Measurements from ENCODE around the gene B4GALT3.
"Not testable (repeated sequence)": the region's sequence is repeated elsewhere in the genome, so short reads cannot be mapped to it uniquely, and the experiment has no call there.

The B4GALT3 gene

DNA sequence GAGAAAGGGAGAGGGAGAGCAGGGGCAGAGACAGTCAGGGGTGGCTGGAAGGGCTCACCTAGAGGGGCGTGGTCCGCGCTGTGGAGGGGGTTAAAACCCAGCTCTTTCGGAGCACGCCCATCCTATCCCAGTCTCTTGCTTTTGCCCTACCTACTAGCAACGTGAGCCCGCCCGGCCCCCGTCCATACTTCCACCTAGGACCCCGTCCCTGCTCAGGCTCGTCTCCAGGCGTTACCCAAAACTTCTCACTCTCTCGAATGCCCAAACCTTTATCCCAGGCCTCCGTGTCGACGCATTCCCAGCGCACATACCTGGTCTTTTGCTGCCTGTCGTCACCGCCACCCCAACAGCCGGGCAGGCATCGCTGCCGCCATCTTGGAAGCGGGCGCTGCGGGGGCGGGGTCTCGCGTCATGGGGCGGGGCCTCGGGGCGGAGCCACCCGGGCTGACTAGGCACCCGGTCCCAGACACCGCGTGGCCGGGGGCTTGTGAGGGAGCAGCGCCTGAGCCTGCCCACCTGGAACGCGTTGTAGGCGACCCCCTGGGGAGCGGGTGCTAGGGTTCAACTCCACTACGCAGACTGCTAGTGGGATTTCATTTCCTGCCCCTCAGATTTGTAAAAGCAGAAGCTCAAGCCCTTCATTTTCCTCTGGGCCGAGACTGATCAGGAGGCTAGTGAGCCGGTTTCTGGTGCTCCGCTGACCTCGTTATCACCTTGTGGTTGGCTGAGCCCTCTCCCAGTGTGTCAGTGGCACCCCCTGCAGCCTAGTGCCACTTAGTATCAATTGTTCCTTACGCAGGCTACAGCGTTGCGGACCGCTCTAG lies at the start of gene B4GALT3:
B4GALT3 (minus strand) TSS at position 396 of the 824 bp plus-strand sequence. CDS start 1,447 bp downstream, outside the sequence.
- DNase-seq, result peak; percentile 100
- Mint-ChIP-seq H3K9me3 (no peaks in the 10 kb centered on the region), H3K4me3 (peak within 1 kb of the TSS; percentile 94), H3K27ac (peak within 1 kb of the TSS; percentile 99), H3K4me1 (ENCODE audit: low read depth) (peaks cover 71% of the 10 kb centered on the region), H3K27me3 (no peaks in the 10 kb centered on the region), H3K36me3 (ENCODE audit: low read depth) (peaks cover 53% of the 10 kb centered on the region)

DNA sequence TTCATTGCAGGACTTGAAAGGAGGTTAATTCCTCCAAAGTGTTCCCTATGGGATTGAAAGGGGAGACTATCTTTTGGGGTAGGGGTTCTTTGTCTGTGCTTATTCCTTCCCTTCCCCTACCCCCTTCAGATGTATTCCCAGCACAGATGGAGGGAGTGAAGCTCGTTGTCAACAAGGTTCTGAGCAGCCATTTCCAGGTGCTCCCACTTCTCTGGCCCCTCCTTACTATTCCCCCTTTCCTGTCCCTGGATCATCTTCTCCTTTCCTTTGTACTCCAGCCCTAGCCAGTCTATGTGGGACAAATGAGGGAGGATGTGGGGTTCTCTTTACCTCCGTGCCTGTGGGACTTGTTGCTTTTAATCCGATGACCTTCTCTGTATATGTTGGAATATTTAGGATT lies 49.5 kb upstream of the B4GALT3 start:
- Mint-ChIP-seq H3K4me1 (ENCODE audit: low read depth) (peaks cover 34% of the 10 kb centered on the region), H3K9me3 (no peaks in the 10 kb centered on the region), H3K4me3 (peak overlapping the region; percentile 98), H3K27ac (peak overlapping the region; percentile 99), H3K27me3 (no peaks in the 10 kb centered on the region), H3K36me3 (ENCODE audit: low read depth) (peaks cover 47% of the 10 kb centered on the region)
- no peak for DNase-seq

DNA sequence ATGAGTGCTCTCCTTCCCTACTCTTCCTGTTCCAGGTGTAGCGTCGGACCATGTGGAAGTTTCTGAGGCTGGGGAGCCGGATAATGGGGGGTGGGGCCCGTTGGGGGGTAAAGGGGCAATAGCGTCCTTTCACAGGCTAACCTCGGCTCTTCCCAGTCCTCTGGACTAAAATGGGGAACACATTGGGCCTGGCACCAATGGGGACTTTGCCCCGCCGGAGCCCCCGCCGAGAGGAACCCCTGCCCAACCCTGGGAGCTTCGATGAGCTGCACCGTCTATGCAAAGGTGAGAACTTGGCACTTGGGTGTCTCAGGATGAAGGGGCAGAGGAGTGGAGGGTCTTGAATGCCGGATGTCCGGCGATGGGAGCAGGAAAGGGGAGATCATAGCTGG lies 49.0 kb upstream of the B4GALT3 start:
- peak; percentile 49 for DNase-seq
- H3K4me1 Mint-ChIP-seq (ENCODE audit: low read depth), result peaks cover 35% of the 10 kb centered on the region
- peak overlapping the region; percentile 98 for H3K4me3 Mint-ChIP-seq
- H3K9me3 Mint-ChIP-seq, result no peaks in the 10 kb centered on the region
- H3K27ac Mint-ChIP-seq, result peak overlapping the region; percentile 99
- peaks cover 47% of the 10 kb centered on the region for H3K36me3 Mint-ChIP-seq (ENCODE audit: low read depth)
- H3K27me3 Mint-ChIP-seq, result no peaks in the 10 kb centered on the region

DNA sequence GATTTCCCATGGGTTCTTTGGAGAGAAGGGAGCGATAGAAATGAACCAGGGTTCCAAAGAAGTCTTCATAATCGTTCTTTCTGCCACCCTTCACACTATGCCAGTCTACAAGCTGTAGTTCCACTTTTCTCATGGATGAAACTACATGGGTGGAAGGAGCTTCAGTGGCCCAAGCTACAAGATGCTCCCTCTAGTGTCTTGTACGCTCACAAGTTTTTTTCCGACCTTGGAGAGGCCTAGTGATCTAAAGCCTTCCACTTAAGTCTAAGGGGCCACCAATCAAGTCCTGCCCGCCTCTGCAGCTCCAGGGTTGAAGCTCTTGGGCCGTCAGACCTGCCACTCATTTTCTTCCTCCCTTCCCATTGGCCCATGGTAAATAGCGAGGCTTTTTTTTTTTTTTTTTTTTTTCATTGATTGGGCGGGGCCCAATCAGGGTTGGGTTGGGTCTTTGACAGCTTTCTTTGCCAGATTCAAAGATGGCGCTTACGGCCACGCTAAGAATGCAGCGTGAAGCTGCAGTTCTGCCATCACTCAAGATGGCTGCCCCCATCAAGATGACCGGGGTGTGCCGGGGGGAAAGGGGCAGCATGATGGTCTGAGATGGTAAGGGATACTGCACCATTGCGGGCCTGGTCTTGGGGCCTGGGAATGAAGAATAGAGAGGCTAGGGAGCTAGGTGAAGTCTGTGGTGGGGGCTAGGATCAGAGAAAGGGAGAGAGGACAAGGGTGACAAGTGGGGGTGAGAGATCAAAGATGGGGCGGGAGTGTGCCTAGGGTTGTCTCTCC lies 48.4 kb upstream of the B4GALT3 start, which contains the start of gene TOMM40L:
TOMM40L (plus strand) TSS at position 527 of the 786 bp plus-strand sequence. CDS start 430 bp downstream, outside the sequence.
- Mint-ChIP-seq H3K4me3 (peak within 1 kb of the TSS; percentile 98), H3K4me1 (ENCODE audit: low read depth) (peaks cover 37% of the 10 kb centered on the region), H3K27me3 (no peaks in the 10 kb centered on the region), H3K36me3 (ENCODE audit: low read depth) (peaks cover 44% of the 10 kb centered on the region), H3K9me3 (no peaks in the 10 kb centered on the region), H3K27ac (peak within 1 kb of the TSS; percentile 99)
- peak; percentile 88 for DNase-seq

GRCh38 chr1:161225178-161225533 lies 47.8 kb upstream of the B4GALT3 start:
- peaks cover 39% of the 10 kb centered on the region for H3K4me1 Mint-ChIP-seq (ENCODE audit: low read depth)

DNA sequence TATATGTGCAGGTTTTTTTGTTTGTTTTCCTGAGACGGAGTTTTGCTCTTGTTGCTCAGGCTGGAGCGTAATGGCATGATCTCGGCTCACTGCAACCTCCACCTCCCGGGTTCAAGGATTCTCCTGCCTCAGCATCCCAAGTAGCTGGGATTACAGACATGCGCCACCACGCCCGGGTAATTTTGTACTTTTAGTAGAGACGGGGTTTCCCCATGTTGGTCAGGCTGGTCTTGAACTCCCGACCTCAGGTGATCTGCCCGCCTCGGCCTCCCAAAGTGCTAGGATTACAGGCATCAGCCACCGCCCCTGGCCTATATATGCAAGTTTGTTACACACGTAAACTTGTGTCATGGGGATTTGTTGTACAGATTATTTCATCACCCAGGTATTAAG lies 47.4 kb upstream of the B4GALT3 start:
- not testable (repeated sequence) for H3K4me3 Mint-ChIP-seq, H3K9me3 Mint-ChIP-seq, H3K27me3 Mint-ChIP-seq
- Mint-ChIP-seq H3K4me1 (ENCODE audit: low read depth) (peaks cover 44% of the 10 kb centered on the region), H3K27ac (peak overlapping the region; percentile 99), H3K36me3 (ENCODE audit: low read depth) (peaks cover 35% of the 10 kb centered on the region)
- DNase-seq, result peak; percentile 20

More at GRCh38 chr1:161225178-161225533, 47.8 kb upstream of the B4GALT3 start:
- Mint-ChIP-seq H3K27ac (peak overlapping the region; percentile 99), H3K9me3 (no peaks in the 10 kb centered on the region), H3K36me3 (ENCODE audit: low read depth) (peaks cover 38% of the 10 kb centered on the region), H3K4me3 (peak overlapping the region; percentile 44), H3K27me3 (no peaks in the 10 kb centered on the region)
- peak; percentile 36 for DNase-seq

GRCh38 chr1:161223805-161224694 lies 46.7 kb upstream of the B4GALT3 start:
- H3K36me3 Mint-ChIP-seq (ENCODE audit: low read depth), result peaks cover 28% of the 10 kb centered on the region
- H3K4me3 Mint-ChIP-seq, result no peak overlapping the region
- H3K4me1 Mint-ChIP-seq (ENCODE audit: low read depth), result peaks cover 50% of the 10 kb centered on the region
- no peaks in the 10 kb centered on the region for H3K9me3 Mint-ChIP-seq
- DNase-seq, result no peak
- H3K27me3 Mint-ChIP-seq, result no peaks in the 10 kb centered on the region
- H3K27ac Mint-ChIP-seq, result peak overlapping the region; percentile 53

GRCh38 chr1:161222175-161223019 lies 45.1 kb upstream of the B4GALT3 start:
- Mint-ChIP-seq H3K9me3 (no peaks in the 10 kb centered on the region), H3K4me3 (no peak overlapping the region), H3K27ac (no peak overlapping the region), H3K4me1 (ENCODE audit: low read depth) (peaks cover 57% of the 10 kb centered on the region), H3K36me3 (ENCODE audit: low read depth) (peaks cover 12% of the 10 kb centered on the region), H3K27me3 (no peaks in the 10 kb centered on the region)
- no peak for DNase-seq

DNA sequence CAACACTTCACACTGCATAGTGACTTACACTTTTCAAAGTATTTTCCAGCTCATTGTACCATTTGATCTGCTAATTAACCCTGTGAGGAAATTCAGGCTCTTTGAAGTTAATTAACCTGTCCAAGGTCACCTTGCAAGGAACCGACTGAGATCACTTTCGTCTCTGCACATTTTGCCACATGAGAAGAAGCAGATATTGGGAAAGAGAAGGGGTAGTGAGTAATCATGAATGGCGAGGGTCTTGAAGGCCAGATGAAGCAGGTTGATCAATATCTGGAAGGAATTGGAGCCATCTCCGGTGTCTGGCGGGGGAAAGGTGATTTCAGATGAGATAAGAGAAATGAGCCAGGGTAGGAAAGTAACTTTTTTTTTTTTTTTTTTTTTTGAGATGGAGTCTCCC lies 42.7 kb upstream of the B4GALT3 start:
- H3K27ac Mint-ChIP-seq, result no peak overlapping the region
- H3K36me3 Mint-ChIP-seq (ENCODE audit: low read depth), result peaks cover 3% of the 10 kb centered on the region
- peaks cover 52% of the 10 kb centered on the region for H3K4me1 Mint-ChIP-seq (ENCODE audit: low read depth)
- no peaks in the 10 kb centered on the region for H3K27me3 Mint-ChIP-seq
- H3K4me3 Mint-ChIP-seq, result no peak overlapping the region
- no peak for DNase-seq
- H3K9me3 Mint-ChIP-seq, result no peaks in the 10 kb centered on the region

DNA sequence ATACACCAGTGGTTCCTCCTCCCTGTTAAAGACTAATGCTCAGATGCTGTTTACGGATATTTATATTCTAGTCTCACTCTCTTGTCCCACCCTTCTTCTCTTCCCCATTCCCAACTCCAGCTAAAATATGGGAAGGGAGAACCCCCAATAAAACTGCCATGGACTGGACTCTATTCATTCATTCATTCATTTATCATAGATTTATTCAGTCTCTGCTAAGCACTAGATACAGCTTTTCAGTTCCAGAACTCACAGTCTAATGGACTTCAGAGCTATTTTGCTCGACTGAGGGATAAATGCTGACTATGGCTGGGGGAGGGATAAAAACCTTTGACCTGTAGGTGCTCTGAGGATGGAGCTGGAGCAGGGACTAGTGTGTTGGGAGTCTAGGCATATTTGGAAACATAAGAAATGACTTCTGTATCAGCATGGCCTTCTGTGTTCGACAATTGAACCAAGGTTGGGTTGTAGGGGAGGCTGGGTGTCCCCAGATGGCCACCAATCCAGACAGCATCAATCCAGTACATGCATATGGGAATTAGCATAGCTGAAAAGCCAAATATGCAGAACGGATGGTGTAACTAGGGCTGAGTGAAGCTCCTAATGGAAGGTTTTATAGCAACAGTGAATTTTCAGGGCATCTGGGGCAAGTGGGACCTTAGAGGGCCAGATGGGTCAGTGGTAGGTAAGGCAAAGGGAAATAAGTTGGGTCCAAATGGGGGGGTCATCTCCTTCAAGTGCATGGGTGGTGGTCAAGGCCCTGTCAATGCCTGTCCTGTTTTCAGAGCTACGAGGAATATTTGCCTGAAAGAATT lies 42.0 kb upstream of the B4GALT3 start:
- peaks cover 11% of the 10 kb centered on the region for H3K36me3 Mint-ChIP-seq (ENCODE audit: low read depth)
- DNase-seq, result no peak
- peaks cover 55% of the 10 kb centered on the region for H3K4me1 Mint-ChIP-seq (ENCODE audit: low read depth)
- no peak overlapping the region for H3K27ac Mint-ChIP-seq
- H3K9me3 Mint-ChIP-seq, result no peaks in the 10 kb centered on the region
- H3K27me3 Mint-ChIP-seq, result no peaks in the 10 kb centered on the region
- H3K4me3 Mint-ChIP-seq, result no peak overlapping the region

- Mint-ChIP-seq H3K4me1 (ENCODE audit: low read depth) (peaks cover 55% of the 10 kb centered on the region), H3K27ac (peak overlapping the region; percentile 69), H3K36me3 (ENCODE audit: low read depth) (peaks cover 18% of the 10 kb centered on the region), H3K4me3 (no peak overlapping the region), H3K9me3 (no peaks in the 10 kb centered on the region), H3K27me3 (no peaks in the 10 kb centered on the region)
- DNase-seq, result no peak
Measured at GRCh38 chr1:161218301-161219077, 41.2 kb upstream of the B4GALT3 start.

DNA sequence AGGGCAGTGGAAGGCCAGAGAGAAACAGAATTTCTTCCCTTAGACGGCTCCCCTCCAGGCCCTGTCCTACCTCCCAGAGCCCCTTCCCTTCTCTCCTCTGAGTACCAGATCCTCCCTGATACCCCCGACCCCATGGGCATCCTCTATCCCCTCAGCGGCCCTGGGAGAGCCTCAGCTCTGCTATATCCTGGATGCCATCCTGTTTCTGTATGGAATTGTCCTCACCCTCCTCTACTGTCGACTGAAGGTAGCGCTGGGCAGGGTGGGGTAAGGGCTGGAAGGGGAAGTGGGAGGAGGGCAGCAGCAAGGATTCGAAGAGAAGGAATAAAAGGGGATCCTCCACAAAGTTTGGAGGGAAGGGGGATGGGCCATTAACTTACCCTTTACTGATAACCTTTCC lies 40.5 kb upstream of the B4GALT3 start:
- H3K4me3 Mint-ChIP-seq, result no peak overlapping the region
- H3K36me3 Mint-ChIP-seq (ENCODE audit: low read depth), result peaks cover 25% of the 10 kb centered on the region
- DNase-seq, result no peak
- H3K27ac Mint-ChIP-seq, result peak overlapping the region; percentile 69
- no peaks in the 10 kb centered on the region for H3K9me3 Mint-ChIP-seq
- H3K27me3 Mint-ChIP-seq, result no peaks in the 10 kb centered on the region
- H3K4me1 Mint-ChIP-seq (ENCODE audit: low read depth), result peaks cover 55% of the 10 kb centered on the region

Data from activated T-cell treated with anti-CD3 and anti-CD28 coated beads, Interleukin-2, amount 50 U/mL, for 24 hours (primary cell).